ENCODE measurements around the gene SRPX2.
"Not testable (repeated sequence)": the region's sequence is repeated elsewhere in the genome, so short reads cannot be mapped to it uniquely, and the experiment has no call there.

The SRPX2 gene

DNA sequence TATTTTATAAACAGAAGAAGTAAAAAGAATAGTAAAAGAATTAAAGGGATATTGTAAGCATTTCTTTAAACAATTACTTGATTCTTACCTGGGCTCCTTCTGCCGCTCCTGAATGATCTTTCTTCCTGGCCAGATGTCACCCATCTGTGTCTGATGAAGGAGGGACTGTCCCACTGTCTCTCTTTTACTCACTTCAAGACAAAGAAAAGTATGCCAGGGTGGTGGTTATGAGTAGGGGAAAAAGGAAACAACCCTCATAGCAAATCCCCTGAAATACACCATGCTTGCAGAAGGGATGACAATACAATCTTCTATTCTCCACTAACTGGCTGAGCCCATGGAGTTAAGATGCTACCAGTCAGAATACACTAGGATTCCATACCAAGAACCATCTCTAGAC lies 56.8 kb downstream of the SRPX2 start:
- no peak for DNase-seq

DNA sequence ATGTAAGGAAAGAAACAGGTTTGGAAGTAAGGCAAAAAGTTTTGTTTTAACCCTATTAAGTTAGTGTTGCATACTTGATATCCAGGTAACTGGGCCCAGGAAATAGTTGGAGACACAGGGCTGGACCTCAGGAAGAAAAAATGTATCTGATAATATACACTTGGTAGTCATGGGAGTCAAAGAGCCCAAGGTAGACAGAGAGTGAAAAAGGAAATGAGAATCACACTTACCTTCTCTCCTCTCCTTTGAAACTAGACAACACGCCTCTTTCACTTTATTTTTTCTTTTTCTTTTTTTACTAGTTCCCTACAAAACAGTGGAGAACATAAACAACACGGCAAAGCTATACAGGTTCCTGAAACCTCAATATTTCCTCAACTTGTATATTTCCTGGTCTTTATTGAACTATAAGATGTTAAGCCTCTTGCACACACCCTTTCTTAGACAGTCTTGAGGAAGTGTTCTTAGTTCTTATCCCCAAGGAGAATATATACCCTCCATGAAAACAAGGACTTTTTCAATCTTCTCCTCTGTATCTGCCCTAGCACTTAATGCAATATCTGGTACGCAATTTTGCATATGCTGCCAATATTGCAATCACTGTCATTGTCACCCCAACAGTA lies 60.7 kb downstream of the SRPX2 start:
- no peak for DNase-seq

DNA sequence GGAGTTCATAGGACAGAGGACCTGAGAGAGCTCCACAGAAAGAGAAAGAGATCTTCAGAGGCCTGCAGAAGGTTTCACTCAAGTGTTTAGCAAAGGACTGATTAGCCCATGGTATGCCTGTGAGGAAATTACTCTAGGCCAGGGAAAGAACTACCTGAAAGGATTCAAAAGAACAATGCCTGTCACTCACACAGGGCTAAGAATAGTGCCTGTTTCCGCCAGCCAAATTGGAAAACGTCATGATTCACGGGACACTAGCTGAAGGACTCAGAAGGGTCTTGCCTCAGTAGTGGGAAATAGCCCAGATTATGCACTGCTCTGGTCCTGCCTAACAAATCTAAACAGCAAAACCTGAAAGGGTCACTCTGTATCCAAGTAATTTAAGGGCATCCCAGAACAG lies 66.8 kb downstream of the SRPX2 start:
- no peak for DNase-seq

DNA sequence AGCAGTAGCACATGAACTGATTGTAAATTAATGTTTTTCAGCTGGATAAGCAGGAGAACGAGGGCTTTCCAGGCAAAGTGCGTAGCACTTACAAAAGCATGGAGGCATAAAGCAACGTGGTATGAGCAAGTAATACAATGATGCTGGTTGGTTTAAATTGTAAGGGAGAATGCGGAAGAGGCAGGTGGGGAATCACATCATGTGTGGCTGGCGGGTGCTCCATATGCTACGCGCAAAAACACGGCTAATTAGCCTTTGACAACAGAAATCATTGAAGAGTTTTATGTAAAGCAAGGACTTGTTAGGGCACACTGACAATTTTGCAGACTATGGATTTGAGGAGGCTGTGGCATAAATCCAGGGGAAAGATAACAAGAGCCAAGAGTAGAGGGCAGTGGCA lies 73.4 kb downstream of the SRPX2 start:
- DNase-seq: no peak

DNA sequence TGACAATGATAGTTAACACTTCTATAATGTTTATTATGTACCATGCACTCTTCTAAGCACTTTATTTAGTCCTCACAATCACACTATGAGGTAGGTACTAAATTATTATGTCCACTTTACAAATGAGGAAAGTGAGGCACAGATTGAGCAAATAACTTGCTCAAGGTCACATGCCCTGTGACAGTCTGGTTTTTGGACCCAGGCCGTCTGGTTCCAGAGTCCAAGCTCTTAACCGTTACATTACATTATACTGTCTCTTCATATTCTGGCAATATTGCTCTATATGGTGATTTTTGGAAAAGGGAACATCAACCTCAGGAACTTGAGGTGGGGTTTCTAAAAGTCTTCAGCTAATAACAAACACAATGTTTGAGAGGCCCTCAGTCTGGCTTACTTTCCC lies 75.1 kb downstream of the SRPX2 start:
- no peak for DNase-seq

DNA sequence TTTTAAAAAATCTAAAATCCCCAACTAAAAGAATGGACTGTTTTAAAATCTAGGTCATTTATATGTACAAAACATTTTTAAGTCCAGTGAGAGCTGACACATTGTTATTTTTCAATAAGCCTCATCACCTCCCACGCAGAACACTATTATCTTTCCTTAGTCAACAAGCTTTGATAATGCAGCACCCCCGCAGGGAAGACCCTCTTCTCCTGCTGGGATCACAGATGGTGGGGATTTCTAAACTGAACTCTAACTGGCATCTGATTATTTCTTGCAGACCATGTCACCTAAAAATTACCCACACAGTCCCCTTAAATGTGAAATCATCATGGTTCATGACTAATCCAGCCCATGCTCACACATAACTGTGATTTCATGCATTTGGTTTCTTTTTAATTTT lies 76.3 kb downstream of the SRPX2 start:
- no peak for DNase-seq

DNA sequence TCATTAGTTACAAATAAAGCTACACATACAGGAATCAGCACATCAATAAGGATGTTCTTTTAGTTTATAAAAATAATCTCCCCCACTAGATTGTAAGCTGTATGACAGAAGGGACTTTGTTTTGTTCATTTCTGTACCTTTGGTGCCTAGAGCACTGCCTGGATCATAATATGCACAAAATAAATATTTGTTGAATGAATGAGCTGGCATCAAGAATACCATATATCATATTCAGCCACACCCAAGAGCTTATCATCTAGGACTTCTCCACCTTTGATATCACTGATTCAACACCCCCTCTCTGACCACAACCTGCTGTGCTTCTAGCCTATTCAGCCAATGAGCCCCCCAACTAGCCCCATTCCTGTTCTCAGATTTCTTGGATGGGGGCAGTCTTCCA lies 77.3 kb downstream of the SRPX2 start:
- DNase-seq: no peak

DNA sequence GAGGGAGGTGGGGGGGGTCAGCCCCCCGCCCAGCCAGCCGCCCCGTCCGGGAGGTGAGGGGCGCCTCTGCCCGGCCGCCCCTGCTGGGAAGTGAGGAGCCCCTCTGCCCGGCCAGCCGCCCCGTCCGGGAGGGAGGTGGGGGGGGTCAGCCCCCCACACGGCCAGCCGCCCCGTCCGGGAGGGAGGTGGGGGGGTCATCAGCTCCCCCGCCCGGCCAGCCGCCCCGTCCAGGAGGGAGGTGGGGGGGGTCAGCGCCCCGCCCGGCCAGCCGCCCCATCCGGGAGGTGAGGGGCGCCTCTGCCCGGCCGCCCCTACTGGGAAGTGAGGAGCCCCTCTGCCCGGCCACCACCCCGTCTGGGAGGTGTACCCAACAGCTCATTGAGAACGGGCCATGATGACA lies 80.0 kb downstream of the SRPX2 start:
- not testable (repeated sequence) for DNase-seq
